ENCODE results near the gene PKD1.

DNA sequence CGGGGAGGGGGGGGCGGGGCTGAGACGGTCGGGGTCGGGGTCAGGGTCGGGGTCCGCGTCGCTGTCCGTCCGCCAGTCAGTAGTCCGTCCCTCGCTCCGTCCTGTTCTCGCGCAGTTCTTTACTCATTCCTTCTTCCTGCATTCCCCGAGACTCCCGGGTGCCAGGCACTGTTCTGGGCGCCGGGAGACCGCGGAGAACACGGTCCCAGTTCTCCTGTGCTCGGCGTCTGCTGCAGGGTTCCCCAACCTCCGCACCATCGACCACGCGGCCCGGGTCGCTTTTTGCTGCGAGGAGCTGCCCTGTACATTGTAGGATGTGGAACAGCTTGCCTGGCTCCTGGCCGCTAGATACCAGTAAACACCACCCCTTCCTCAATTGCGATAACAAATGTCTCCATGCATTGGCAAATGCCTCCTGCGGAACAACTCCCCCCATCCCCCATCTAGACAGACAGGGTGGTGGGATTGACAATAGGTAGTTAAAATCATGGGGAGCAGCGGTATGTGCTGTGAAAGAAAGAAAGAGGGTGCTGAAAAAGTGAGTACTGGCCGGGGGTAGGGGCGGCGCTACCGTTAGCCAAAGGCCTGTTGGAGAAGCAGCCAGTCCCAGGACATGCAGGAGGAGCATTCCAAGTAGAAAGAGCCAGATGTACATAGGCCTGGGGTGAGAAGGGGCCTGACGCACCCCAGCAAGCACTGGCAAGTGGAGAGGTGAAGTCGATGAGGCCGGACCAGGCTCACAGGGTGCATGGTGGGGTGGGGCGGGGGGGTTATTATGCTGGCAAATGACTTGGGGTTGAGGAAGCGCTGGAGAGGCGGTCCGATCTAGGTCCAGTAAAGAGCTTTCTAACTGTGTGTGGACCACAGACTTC is 20.5 kb upstream of the PKD1 start:
- TF ChIP-seq, protein P1, sequence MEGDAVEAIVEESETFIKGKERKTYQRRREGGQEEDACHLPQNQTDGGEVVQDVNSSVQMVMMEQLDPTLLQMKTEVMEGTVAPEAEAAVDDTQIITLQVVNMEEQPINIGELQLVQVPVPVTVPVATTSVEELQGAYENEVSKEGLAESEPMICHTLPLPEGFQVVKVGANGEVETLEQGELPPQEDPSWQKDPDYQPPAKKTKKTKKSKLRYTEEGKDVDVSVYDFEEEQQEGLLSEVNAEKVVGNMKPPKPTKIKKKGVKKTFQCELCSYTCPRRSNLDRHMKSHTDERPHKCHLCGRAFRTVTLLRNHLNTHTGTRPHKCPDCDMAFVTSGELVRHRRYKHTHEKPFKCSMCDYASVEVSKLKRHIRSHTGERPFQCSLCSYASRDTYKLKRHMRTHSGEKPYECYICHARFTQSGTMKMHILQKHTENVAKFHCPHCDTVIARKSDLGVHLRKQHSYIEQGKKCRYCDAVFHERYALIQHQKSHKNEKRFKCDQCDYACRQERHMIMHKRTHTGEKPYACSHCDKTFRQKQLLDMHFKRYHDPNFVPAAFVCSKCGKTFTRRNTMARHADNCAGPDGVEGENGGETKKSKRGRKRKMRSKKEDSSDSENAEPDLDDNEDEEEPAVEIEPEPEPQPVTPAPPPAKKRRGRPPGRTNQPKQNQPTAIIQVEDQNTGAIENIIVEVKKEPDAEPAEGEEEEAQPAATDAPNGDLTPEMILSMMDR (IDR thresholded peaks at IDR 0.05): no peak
- no peak for TF ChIP-seq POLR2A (IDR thresholded peaks at IDR 0.05)
